Neural progenitor cell (in vitro differentiated cells): ENCODE results near the gene ALDOA.

Experiments
- EZH2 ChIP-seq: fragments of 200-600 bp; sonication (generic); IDR thresholded peaks from 2 replicates; pipeline ENCODE4 v1.6.1; 2017; ENCODE audit warnings: antibody characterized with exemption, mild to moderate bottlenecking, moderate library complexity
- EZH2phosphoT487 ChIP-seq: fragments of 200-600 bp; sonication (generic); IDR thresholded peaks from 2 replicates; pipeline ENCODE4 v1.6.1; 2017; ENCODE audit warnings: antibody characterized with exemption
- TF ChIP-seq, protein P1 (sequence below): fragments of 200-600 bp; sonication (generic); IDR thresholded peaks from 2 replicates; pipeline ENCODE4 v1.5.1; 2017; ENCODE audit warnings: antibody characterized with exemption, mild to moderate bottlenecking

DNA sequence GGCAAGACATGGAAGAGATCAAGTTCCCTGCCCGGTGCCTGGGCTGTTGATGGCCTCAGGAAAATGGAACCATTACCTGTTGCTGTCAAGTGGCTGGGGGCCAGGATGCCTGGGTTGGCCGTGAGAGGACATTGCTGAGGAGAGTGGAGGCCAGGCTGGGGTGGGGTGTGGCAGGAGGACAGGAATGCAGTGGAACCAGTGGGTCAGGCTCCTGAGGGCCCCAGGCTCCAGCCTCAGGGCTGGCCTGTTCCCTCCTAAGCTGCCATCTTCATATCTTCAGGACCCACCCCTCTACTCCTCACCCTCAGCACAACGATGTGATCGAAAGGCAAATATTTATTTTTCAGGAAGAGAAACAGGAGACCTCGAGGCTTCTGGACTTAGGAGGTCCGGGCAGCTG, 38.9 kb downstream of the ALDOA start:
- TF ChIP-seq, protein P1, sequence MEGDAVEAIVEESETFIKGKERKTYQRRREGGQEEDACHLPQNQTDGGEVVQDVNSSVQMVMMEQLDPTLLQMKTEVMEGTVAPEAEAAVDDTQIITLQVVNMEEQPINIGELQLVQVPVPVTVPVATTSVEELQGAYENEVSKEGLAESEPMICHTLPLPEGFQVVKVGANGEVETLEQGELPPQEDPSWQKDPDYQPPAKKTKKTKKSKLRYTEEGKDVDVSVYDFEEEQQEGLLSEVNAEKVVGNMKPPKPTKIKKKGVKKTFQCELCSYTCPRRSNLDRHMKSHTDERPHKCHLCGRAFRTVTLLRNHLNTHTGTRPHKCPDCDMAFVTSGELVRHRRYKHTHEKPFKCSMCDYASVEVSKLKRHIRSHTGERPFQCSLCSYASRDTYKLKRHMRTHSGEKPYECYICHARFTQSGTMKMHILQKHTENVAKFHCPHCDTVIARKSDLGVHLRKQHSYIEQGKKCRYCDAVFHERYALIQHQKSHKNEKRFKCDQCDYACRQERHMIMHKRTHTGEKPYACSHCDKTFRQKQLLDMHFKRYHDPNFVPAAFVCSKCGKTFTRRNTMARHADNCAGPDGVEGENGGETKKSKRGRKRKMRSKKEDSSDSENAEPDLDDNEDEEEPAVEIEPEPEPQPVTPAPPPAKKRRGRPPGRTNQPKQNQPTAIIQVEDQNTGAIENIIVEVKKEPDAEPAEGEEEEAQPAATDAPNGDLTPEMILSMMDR, result no peak
- TF ChIP-seq EZH2 (no peak), EZH2phosphoT487 (no peak)
